Glomerular endothelial cell (primary cell): Measurements from ENCODE around the gene FOXJ3. TPM values are rescaled to one million over a fixed set of nuclear protein-coding genes. Genes with fewer than 3 reads are reported as not detected.

Experiments used
- DNase-seq: peaks from one replicate; pipeline ENCODE4 v3.0.0-alpha.2; 2011; ENCODE audit warnings: low read depth, low spot score; ENCODE audit errors: extremely low read depth
- total RNA-seq: library from RNA; depleted of rRNA; stranded (reverse); fragments of >200 nt; gene quantifications from 2 replicates; pipeline ENCODE4 v1.2.3, GENCODE V29; 2015

Gene FOXJ3
- total RNA-seq, 1 donor from 2014 or later = 36.9 TPM

DNA sequence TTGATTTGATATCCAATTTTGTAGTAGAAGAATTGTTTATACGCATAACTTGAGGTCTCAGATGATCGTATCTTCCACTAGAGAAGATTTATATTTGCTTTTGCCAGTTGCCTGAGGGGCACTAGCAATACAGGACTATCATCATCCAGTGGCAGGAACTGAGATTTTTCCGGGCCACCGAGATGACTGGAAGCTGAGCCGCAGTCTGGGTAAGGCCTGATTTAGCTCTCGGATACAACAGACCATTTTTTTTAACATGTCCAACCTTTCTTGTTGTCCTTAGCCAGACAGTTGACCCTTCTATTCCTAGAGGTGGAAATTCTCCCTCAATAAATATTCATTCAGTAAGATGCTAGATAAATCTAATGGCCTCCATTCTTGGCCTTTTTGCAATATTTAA is 207.3 kb downstream of the FOXJ3 start:
- no peak for DNase-seq

Other genes with a start within 250 kb of the FOXJ3 start
- not detected in 2 replicates for gene GUCA2B, start 181.8 kb downstream of the FOXJ3 start, total RNA-seq
- not detected in 2 replicates for gene GUCA2A, start 170.5 kb downstream of the FOXJ3 start, total RNA-seq
- gene RIMKLA, start 45.6 kb upstream of the FOXJ3 start, total RNA-seq = 0.10 TPM in 1 of 2 replicates, not detected in the other
- 0.63 TPM in 1 of 2 replicates, not detected in the other for gene ZMYND12, start 120.8 kb upstream of the FOXJ3 start, total RNA-seq
- gene PPCS, start 121.3 kb upstream of the FOXJ3 start, total RNA-seq = 26.4 and 30.0 TPM in 2 replicates
- 0.34 and 0.64 TPM in 2 replicates for gene CCDC30, start 128.1 kb upstream of the FOXJ3 start, total RNA-seq